ENCODE data around the gene SYNPR. TPM values are rescaled to one million over a fixed set of nuclear protein-coding genes. Genes with fewer than 3 reads are reported as not detected.

The SYNPR gene
- total RNA-seq, 1 donor: not detected

GRCh38 chr3:63296249-63296648 lies 18.1 kb downstream of the SYNPR start:
- no peaks in the 10 kb centered on the region for H3K9me3 ChIP-seq (ENCODE audit: low read depth, low read length)
- no peak overlapping the region for H2AFZ ChIP-seq (ENCODE audit: low read length)
- H3K27me3 ChIP-seq (ENCODE audit: insufficient read depth, low read length): no peaks in the 10 kb centered on the region
- H3K4me3 ChIP-seq (ENCODE audit: insufficient read depth, low read length): no peak overlapping the region
- no peaks in the 10 kb centered on the region for H3K36me3 ChIP-seq (ENCODE audit: insufficient read depth, low read length)
- no peaks in the 10 kb centered on the region for H3K4me1 ChIP-seq (ENCODE audit: insufficient read depth, low read length)
- no peaks in the 10 kb centered on the region for H3K79me2 ChIP-seq (ENCODE audit: insufficient read depth, low read length)
- DNase-seq (ENCODE audit: insufficient read length, low spot score, missing footprints): no peak
- TF ChIP-seq CTCF (IDR thresholded peaks at IDR 0.05; ENCODE audit: extremely low read depth, low read depth, low read length): no peak
- no peaks in the 10 kb centered on the region for H4K20me1 ChIP-seq (ENCODE audit: insufficient read depth, low read length)
- H3K27ac ChIP-seq (ENCODE audit: low read depth, low read length): no peak overlapping the region
- no peak overlapping the region for H3K4me2 ChIP-seq (ENCODE audit: insufficient read depth, low read length)

GRCh38 chr3:63303238-63303637 lies 25.1 kb downstream of the SYNPR start:
- Histone ChIP-seq H3K4me1 (ENCODE audit: insufficient read depth, low read length) (no peaks in the 10 kb centered on the region), H4K20me1 (ENCODE audit: insufficient read depth, low read length) (no peaks in the 10 kb centered on the region), H3K4me3 (ENCODE audit: insufficient read depth, low read length) (no peak overlapping the region), H2AFZ (ENCODE audit: low read length) (no peak overlapping the region), H3K9me3 (ENCODE audit: low read depth, low read length) (no peaks in the 10 kb centered on the region), H3K27ac (ENCODE audit: low read depth, low read length) (no peak overlapping the region), H3K4me2 (ENCODE audit: insufficient read depth, low read length) (no peak overlapping the region), H3K27me3 (ENCODE audit: insufficient read depth, low read length) (no peaks in the 10 kb centered on the region), H3K79me2 (ENCODE audit: insufficient read depth, low read length) (no peaks in the 10 kb centered on the region), H3K36me3 (ENCODE audit: insufficient read depth, low read length) (no peaks in the 10 kb centered on the region)
- no peak for DNase-seq (ENCODE audit: insufficient read length, low spot score, missing footprints)
- TF ChIP-seq CTCF (IDR thresholded peaks at IDR 0.05; ENCODE audit: extremely low read depth, low read depth, low read length): no peak

GRCh38 chr3:63304421-63304820 lies 26.3 kb downstream of the SYNPR start:
- Histone ChIP-seq H2AFZ (ENCODE audit: low read length) (no peak overlapping the region), H3K27ac (ENCODE audit: low read depth, low read length) (no peak overlapping the region), H3K36me3 (ENCODE audit: insufficient read depth, low read length) (no peaks in the 10 kb centered on the region), H4K20me1 (ENCODE audit: insufficient read depth, low read length) (no peaks in the 10 kb centered on the region), H3K9me3 (ENCODE audit: low read depth, low read length) (no peaks in the 10 kb centered on the region), H3K4me2 (ENCODE audit: insufficient read depth, low read length) (no peak overlapping the region), H3K4me3 (ENCODE audit: insufficient read depth, low read length) (no peak overlapping the region), H3K27me3 (ENCODE audit: insufficient read depth, low read length) (no peaks in the 10 kb centered on the region), H3K4me1 (ENCODE audit: insufficient read depth, low read length) (no peaks in the 10 kb centered on the region), H3K79me2 (ENCODE audit: insufficient read depth, low read length) (no peaks in the 10 kb centered on the region)
- DNase-seq (ENCODE audit: insufficient read length, low spot score, missing footprints): no peak
- no peak for TF ChIP-seq CTCF (IDR thresholded peaks at IDR 0.05; ENCODE audit: extremely low read depth, low read depth, low read length)

- TF ChIP-seq CTCF (IDR thresholded peaks at IDR 0.05; ENCODE audit: extremely low read depth, low read depth, low read length): no peak
- H3K27ac ChIP-seq (ENCODE audit: low read depth, low read length): no peak overlapping the region
These were observed 30.0 kb downstream of the SYNPR start for GRCh38 chr3:63308072-63308471.

More at GRCh38 chr3:63308072-63308471, 30.0 kb downstream of the SYNPR start:
- Histone ChIP-seq H4K20me1 (ENCODE audit: insufficient read depth, low read length) (no peaks in the 10 kb centered on the region), H3K79me2 (ENCODE audit: insufficient read depth, low read length) (no peaks in the 10 kb centered on the region), H3K4me1 (ENCODE audit: insufficient read depth, low read length) (no peaks in the 10 kb centered on the region), H3K36me3 (ENCODE audit: insufficient read depth, low read length) (no peaks in the 10 kb centered on the region), H3K27me3 (ENCODE audit: insufficient read depth, low read length) (no peaks in the 10 kb centered on the region), H3K9me3 (ENCODE audit: low read depth, low read length) (no peaks in the 10 kb centered on the region), H2AFZ (ENCODE audit: low read length) (no peak overlapping the region), H3K4me2 (ENCODE audit: insufficient read depth, low read length) (no peak overlapping the region), H3K4me3 (ENCODE audit: insufficient read depth, low read length) (no peak overlapping the region)
- DNase-seq (ENCODE audit: insufficient read length, low spot score, missing footprints): no peak
